Stimulated activated CD4-positive, alpha-beta T cell treated with anti-CD3 and anti-CD28 coated beads, Interleukin-12 subunit alpha, Interleukin-12 subunit beta, amount 100 ng/mL, for 24 hours (primary cell): ENCODE measurements around the gene ISLR.
"Not testable (repeated sequence)": the region's sequence is repeated elsewhere in the genome, so short reads cannot be mapped to it uniquely, and the experiment has no call there.

Experiments
- DNase-seq, 2 experiments: peaks; one replicate each; pipeline ENCODE4 v3.0.0-alpha.2; 2020; ENCODE audit warnings: low read depth in 2 of 2

ISLR gene

GRCh38 chr15:74137537-74137894 lies 36.0 kb upstream of the ISLR start:
- DNase-seq = no peak

DNA sequence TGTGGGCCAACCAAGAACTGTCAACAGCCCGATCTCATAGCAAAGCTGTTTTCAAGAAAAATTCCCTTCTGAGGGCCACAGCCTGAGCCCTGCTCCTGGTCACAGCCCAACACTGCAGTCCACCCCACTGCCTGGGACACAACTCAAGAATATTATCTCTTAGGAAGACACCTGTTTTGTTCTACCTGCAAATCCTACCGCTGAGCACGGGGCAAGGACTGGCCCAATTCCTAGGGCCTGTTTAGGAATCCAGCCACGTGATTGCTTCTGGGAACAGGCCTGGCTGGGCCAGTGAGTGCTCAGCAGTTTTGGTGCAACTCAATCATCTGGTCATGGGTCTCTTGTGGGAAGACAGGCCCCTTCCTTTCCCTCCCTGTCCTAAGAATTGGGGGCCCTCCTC lies 34.9 kb upstream of the ISLR start:
- DNase-seq = no peak

DNA sequence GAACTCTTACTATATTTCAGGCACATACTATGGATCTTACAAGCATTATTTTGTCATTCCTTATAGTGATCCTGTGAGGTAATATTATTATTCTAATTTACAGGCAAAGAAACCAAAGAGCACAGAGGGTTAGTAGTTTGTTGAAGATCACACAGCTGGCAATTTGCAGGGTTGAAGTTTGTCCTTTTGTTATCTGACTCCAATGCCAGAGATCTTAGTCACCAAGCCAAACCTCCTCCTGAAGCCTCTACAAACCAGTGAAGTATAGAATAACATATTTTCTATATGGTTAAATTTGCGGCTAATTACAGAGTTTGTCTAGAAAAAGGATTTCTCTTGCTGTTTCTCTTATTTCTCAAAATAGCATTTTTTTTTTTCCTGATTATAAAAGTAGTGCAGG lies 31.9 kb upstream of the ISLR start:
- no peak for DNase-seq

- DNase-seq = no peak
These were observed 29.2 kb upstream of the ISLR start for GRCh38 chr15:74144153-74144775.

GRCh38 chr15:74146277-74146800 lies 27.2 kb upstream of the ISLR start:
- no peak for DNase-seq

- no peak for DNase-seq
These were observed 26.5 kb upstream of the ISLR start for GRCh38 chr15:74147051-74147450.

DNA sequence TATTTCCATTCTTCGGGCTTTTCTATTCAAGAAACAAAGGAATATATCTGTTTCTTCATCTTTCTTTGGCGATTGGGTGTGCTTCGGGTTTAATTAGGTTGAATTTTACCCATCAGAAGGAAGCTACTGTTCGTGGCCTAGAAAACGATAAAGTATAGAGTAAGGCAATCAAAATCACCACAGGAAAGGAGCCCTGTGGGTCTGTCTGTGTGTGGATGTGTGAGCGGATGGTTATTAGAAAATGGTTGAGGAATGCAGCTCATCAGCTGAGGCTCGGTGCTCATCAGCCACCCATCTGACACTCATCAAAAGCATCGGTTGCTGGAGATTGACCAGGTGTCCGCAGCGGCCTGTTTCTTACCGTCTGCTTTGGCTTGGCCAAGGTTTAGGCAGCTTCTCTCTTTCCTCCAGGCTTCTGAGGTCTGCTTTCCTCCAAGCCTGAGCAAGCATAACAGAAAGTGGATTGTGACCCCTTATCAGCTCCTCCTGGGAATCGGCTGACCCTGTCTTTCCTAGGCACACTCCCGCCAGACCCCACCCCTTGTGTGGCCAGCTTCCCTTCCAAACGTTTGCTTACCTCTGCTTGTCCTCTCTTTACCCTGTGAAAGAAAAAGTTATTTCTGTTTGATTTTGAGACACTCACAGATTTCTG lies 17.6 kb upstream of the ISLR start:
- no peak for DNase-seq

- DNase-seq = no peak
These were observed 16.7 kb upstream of the ISLR start for GRCh38 chr15:74156678-74157411.

GRCh38 chr15:74157868-74158827 lies 15.4 kb upstream of the ISLR start:
- DNase-seq = no peak

- DNase-seq = no peak
These were observed 14.5 kb upstream of the ISLR start for GRCh38 chr15:74158855-74159650.

DNA sequence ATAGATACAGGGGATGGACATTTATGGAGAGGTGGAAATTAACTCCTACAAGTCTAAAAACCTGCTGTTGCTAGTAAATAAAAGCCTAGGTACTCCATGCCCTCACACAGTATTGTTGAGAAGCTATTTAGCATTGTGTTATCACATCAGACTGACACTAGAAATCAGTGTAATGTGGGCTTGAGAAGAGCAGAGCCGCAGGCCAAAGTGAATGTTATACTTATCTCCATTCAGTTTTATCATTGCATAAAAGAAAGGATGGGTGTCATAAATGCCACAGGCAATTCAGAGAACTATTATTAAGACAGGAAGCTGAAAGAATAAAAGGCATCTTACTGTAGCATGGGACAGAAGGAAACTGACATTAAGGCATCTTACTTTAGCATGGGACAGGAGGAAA lies 13.7 kb upstream of the ISLR start:
- no peak for DNase-seq

GRCh38 chr15:74160390-74160789 lies 13.1 kb upstream of the ISLR start:
- DNase-seq = not testable (repeated sequence)

DNA sequence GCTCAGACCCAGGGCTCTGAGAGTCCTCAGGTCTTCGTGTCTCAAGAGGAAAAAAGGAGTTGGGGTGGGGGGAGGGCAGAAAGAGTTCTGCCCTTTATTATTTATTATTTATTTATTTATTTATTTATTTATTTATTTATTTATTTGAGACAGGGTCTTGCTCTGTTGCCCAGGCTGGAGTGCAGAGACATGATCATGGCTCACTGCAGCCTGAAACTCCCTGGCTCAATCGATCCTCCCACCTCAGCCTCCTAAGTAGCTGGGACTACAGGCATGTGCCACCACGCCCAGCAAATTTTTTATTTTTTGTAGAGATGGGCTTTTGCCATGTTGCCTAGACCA lies 11.3 kb upstream of the ISLR start:
- DNase-seq = not testable (repeated sequence)

- no peak for DNase-seq
These were observed 8.0 kb upstream of the ISLR start for GRCh38 chr15:74165461-74165860.

DNA sequence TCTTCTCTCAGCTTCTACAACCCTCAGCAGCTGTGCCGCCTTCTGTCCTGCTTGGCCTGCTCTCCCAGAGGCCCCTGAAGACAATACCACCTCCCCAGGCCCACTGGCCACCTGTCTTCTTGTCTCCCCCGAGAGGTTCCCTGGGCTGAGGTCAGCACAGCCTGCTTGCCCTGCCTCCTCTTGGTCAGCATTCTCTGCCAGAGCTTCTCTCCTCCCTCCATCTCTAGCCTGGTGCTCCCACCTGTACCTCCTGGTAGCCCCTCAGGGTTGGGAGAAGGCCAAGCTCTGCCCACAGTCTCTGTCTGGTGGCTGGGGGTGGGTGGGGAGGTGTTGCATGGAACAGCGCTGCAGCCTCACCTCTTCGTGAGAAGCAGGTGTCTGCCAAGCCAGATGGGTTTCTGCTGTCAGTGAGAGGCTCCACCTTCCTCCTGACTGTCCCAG lies 5.6 kb upstream of the ISLR start:
- DNase-seq = no peak

DNA sequence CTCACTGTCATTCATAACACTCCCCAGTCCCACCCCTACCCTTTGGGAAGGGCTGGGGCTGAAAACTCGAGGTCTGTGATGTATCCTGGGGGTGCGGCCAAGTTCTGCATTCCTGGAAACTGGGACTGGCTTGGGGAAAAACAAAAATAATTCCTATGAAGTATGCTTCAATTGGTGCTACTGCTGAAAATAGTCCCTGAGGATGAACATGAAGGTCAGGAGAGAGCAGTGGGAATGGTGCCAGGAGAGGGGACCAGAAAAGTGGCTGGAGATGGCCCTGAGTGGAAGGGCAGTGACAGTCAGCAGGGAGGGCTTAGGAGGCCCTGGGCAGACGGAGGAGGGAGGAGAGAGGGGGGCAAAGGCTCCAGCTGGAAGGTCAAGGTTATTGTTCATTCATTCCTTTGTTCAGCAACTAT lies 4.8 kb upstream of the ISLR start:
- DNase-seq = no peak

DNA sequence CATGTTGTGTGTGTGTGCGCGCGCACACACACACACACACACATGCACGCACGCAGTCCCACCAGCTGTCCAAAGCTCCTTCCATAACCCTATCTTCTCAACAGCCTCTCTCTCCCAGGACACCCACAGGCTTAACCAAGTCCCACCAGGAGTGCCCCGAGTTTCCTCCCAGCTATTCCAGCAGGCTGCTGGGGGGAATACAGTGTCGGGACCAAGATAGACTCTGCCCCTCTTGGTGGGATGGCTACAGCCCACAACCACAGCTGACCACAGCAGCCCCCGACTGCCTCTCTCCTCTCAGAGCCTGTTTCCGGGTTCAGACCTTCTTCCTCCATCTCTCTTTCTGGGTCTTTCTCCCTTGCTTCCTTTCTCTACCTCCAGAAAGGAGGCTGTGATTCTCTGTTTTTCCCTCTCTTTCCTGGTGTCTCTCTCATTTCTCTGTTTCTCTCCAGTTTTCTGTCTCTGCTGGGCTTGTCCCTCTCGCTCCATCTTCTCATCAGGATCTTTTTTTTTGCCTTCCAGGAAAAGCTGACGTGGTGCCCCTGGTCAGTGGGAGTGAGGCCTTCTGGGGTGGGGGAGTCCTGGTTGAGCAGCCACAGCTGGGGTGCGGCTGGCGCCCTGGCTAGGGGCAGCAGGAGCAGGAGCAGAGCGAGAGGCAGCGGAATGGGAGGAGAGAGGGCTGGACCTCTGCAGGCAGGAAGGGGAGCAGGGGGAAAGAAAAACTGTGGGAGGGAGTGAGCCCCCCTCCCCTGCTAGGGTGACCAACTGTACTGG lies 3.3 kb upstream of the ISLR start:
- no peak for DNase-seq

DNA sequence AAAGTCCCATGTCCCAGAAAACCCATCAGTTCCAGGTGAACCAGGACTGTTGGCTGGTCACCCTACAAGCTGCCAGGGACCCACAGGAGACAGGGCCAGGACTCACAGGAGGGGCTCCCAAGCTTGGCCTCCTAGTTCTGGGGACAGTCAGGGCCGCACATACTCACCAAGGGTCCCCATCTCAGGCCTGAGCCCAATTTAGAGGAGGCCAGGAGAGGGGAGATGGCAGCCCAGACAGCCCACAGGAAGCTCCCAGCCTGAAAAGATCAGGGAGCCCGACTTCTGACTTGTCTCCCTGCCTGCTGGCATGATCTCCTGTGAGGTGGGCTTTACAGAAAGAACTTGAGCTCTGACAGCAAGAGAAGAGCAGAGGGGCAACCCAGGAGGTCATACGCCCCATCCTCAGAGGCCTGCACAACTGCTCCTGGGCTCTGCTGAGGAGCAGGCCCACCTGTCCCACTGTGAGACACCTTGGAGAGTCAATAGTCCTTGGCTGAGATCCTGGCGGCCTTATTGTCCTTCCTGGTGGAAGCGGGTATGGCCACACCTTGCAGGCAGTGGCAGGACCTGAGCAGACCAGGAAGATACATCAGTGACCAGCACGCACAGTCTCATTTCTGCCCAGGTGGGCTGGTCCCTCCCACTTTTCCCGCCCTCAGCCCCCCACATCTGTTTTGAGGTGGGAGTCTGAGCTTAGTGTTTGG lies 2.5 kb upstream of the ISLR start:
- DNase-seq = no peak

DNA sequence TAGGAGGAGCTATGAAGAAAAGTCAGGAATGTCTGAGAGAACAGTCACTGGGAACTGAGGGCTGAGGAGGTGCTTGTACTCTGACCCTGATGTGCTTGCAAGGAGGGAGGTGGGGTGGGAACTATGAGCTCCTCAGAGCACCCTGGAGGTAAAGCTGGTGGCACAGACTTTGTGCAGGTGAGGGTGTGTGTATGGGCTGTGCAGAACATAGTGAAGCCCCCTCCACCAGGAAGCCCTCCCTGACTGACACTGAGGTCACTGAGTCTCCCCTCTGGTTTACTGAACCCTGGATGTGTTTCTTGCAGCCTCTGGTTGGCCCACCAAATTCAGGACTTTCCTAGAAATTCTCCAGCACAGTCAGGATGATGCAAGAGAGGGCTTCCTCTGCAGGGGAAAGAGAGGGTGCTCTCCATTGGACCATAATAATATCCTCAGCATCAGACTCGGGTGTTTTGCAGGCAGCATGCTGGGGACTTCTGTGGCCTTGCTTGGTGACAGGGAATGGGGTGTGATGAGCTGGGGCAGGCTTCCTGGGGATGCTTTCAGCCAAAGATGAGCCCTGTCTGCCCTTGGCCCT lies 1.5 kb upstream of the ISLR start:
- DNase-seq = no peak
